Pons (tissue), 1 donor: Measurements from ENCODE around the gene CHRND.

Source experiments
- DNase-seq: peaks from one replicate; pipeline ENCODE4 v3.0.0-alpha.2; 2016; ENCODE audit warnings: low spot score

CHRND gene

DNA sequence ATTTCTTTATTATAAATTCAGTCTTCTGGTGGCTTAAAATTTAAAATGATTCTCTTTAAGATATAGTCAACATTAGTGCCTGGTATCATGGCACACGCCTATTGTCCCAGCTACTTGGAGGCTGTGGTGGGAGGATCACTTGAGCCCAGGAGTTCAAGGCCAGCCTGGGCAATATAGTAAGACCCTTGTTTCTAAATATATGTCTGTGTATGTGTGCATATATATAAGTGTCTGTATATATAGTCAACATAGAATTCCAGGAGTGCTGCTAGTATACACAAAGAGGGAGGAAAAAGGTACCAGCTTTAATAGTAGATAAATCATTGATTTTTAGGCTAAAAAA is 49.4 kb downstream of the CHRND start:
- DNase-seq = no peak

DNA sequence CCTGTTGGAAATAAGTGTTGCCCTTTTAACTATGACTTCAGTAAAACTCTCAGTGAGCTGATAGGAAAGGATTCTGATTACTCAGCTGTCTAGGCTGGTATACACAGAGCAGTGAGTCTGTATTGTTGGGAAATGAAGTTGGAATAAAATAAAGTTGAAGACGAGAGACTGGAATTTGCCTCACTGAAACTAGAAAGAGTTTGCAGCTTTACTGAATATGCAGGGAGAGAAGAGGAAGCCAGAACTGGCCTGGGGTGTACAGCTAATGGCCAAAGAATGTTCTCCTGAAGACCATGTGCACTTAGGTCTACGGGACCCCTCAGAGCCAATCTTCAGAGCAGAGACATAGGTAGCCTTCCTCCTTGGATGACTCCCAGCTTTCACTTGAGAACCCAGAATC is 51.0 kb downstream of the CHRND start:
- DNase-seq = no peak

DNA sequence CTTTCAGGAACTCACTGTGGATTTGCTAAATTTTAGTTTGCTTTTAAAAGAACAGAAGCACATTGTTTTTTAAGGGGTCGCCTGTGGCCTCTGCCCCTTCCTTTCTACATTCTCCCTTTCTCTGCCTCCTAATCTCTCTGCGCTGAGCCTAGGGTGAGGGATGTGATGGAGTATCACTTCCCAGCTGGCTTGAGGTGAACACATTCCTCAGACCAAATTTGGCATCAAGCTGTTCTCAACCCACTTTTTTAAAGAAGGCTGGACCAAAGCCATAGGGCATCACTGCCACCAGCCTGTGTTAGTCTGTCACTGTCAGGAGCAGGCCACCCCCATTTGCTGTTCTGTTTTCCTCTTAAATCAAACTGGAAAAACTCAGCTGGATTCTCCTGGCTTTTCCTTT is 51.9 kb downstream of the CHRND start:
- no peak for DNase-seq

DNA sequence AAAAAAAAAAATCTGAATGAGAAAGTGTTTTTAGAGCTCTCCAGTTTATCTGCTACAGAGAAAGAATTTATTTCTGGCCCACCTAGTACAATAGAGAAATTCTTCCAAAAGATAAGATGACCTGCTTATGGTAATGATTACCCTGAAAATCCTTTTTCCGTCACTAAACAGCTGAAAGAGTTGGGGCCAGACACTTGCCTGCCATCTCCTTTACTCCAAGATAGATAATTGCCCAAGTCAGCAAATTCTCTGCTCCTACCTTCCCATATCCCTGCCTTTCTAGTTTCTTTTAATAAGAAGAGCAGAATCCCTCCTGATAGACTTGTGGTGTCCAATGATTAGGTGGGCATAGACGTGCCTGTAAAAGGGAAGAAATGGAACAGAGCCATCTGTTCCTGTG is 52.7 kb downstream of the CHRND start:
- DNase-seq = no peak

DNA sequence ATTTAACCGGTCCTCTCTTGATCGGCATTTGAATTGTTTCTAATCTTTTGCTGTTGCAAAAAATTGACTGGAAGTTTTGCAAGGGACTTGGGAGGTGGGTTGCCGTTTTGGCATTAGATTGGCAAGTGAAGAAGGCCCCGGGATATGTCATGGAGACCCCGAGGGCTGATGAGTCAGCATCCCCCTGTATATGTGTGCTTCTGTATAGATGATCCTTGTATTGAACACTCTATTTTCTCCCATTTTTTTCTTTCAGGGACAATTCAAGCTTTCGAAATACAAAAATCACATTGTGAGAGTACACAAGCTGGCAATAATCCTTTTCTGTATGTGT is 54.7 kb downstream of the CHRND start:
- no peak for DNase-seq

DNA sequence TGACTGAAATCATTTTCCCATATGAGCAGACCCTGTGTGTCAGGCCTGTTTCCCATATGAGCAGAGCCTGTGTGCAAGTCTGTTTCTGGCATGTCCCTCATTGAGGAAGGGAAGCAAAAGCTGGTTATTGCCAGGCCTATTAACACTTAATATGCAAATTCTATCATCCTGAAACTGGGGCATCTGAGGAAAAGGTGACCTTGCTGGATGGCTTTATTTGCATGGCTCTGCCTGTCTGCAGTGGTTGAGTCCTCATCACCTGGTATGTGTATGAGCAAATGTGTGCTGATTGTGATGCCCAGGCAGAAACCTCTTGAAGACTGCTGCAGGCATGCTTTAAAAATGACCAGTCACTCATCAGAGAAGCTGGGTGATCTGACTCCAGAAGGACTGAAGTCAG is 55.8 kb downstream of the CHRND start:
- DNase-seq = no peak

DNA sequence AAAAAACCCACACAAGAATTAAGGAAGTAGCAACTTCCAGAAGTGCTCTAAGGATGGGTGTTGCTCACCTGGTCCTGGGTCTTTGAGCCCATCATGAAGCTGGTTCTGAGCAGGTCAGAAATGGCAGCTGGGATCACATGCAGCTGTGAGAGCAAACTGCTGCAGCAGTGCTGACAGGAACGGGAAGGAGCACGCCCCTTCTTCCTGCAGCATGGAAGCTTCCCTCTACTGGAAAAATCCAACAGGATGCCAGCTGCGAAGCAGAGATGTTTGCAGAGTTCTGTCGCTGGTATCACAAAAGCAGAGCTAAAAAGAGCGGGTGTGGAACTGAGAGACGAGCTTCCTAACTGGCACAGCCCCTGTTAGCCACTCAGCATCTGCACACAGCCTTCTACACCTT is 58.3 kb downstream of the CHRND start:
- no peak for DNase-seq
